ENCODE measurements around the gene AP2A2.

AP2A2 gene

GRCh38 chr11:996681-997080 is 71.0 kb downstream of the AP2A2 start:
- no peak for DNase-seq (ENCODE audit: low read depth)

- DNase-seq (ENCODE audit: low read depth), result no peak
Measured at GRCh38 chr11:997907-998306, 72.2 kb downstream of the AP2A2 start.

GRCh38 chr11:999009-999408 is 73.3 kb downstream of the AP2A2 start:
- DNase-seq (ENCODE audit: low read depth), result no peak

- DNase-seq (ENCODE audit: low read depth), result no peak
Measured at GRCh38 chr11:1000357-1001278, 74.9 kb downstream of the AP2A2 start.

GRCh38 chr11:1001617-1002405 is 76.1 kb downstream of the AP2A2 start:
- no peak for DNase-seq (ENCODE audit: low read depth)

GRCh38 chr11:1002406-1002984 is 76.8 kb downstream of the AP2A2 start:
- no peak for DNase-seq (ENCODE audit: low read depth)

GRCh38 chr11:1003159-1003558 is 77.5 kb downstream of the AP2A2 start:
- no peak for DNase-seq (ENCODE audit: low read depth)

GRCh38 chr11:1005928-1006327 is 80.3 kb downstream of the AP2A2 start:
- DNase-seq (ENCODE audit: low read depth), result no peak

- DNase-seq (ENCODE audit: low read depth), result no peak
Measured at GRCh38 chr11:1006762-1007161, 81.1 kb downstream of the AP2A2 start.

- DNase-seq (ENCODE audit: low read depth), result no peak
Measured at GRCh38 chr11:1007279-1007678, 81.6 kb downstream of the AP2A2 start.

- no peak for DNase-seq (ENCODE audit: low read depth)
Measured at GRCh38 chr11:1008001-1008802, 82.5 kb downstream of the AP2A2 start.

- no peak for DNase-seq (ENCODE audit: low read depth)
Measured at GRCh38 chr11:1008803-1009145, 83.1 kb downstream of the AP2A2 start.

- no peak for DNase-seq (ENCODE audit: low read depth)
Measured at GRCh38 chr11:1009371-1009770, 83.7 kb downstream of the AP2A2 start.

- DNase-seq (ENCODE audit: low read depth), result no peak
Measured at GRCh38 chr11:1009991-1010390, 84.3 kb downstream of the AP2A2 start.

- DNase-seq (ENCODE audit: low read depth), result no peak
Measured at GRCh38 chr11:1010551-1011319, 85.1 kb downstream of the AP2A2 start.

GRCh38 chr11:1011320-1011698 is 85.6 kb downstream of the AP2A2 start:
- no peak for DNase-seq (ENCODE audit: low read depth)

- no peak for DNase-seq (ENCODE audit: low read depth)
Measured at GRCh38 chr11:1012291-1012690, 86.6 kb downstream of the AP2A2 start.

GRCh38 chr11:1012740-1013630 is 87.3 kb downstream of the AP2A2 start:
- no peak for DNase-seq (ENCODE audit: low read depth)

GRCh38 chr11:1013631-1013935 is 87.9 kb downstream of the AP2A2 start:
- no peak for DNase-seq (ENCODE audit: low read depth)

- no peak for DNase-seq (ENCODE audit: low read depth)
Measured at GRCh38 chr11:1014276-1014675, 88.6 kb downstream of the AP2A2 start.

- DNase-seq (ENCODE audit: low read depth), result no peak
Measured at GRCh38 chr11:1015064-1015463, 89.4 kb downstream of the AP2A2 start.
